Breast epithelium (tissue), 3 donors: Measurements from ENCODE around the gene BRS3.

Source experiments
- POLR2A ChIP-seq: fragments of 450-650 bp; IDR thresholded peaks from one replicate; pipeline ENCODE4 v1.6.1; 2016; ENCODE audit warnings: antibody characterized with exemption, mild to moderate bottlenecking, moderate library complexity
- TF ChIP-seq, protein P1 (sequence below), 3 donors: fragments of 450-650 bp; IDR thresholded peaks; one replicate each; pipeline ENCODE4 v1.5.1; 2016 to 2017; ENCODE audit warnings: antibody characterized with exemption in 3 of 3, mild to moderate bottlenecking in 3 of 3, moderate library complexity in 3 of 3

DNA sequence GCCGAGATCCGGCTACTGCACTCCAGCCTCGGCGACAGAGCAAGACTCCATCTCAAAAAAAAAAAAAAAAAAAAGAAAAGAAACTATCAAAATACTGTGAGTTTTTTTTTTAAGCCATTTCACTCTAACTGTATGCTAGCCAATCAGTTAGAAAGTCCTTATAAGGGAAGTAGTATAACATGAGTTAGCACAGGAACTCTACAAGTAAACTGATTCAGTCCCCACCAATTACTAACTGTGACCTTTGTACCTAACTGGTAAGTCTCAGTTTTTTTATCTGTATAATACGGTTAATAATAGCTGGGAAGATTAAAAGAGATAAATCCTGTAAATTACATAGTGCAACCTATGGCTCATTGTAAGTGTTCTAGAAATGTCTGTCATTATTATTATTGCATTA lies 35.1 kb upstream of the BRS3 start:
- no peak for TF ChIP-seq POLR2A
- TF ChIP-seq, protein P1, sequence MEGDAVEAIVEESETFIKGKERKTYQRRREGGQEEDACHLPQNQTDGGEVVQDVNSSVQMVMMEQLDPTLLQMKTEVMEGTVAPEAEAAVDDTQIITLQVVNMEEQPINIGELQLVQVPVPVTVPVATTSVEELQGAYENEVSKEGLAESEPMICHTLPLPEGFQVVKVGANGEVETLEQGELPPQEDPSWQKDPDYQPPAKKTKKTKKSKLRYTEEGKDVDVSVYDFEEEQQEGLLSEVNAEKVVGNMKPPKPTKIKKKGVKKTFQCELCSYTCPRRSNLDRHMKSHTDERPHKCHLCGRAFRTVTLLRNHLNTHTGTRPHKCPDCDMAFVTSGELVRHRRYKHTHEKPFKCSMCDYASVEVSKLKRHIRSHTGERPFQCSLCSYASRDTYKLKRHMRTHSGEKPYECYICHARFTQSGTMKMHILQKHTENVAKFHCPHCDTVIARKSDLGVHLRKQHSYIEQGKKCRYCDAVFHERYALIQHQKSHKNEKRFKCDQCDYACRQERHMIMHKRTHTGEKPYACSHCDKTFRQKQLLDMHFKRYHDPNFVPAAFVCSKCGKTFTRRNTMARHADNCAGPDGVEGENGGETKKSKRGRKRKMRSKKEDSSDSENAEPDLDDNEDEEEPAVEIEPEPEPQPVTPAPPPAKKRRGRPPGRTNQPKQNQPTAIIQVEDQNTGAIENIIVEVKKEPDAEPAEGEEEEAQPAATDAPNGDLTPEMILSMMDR (IDR thresholded peaks at IDR 0.05): no peak
